SK-N-SH treated with all-trans-retinoic acid at 6 μM for 48 hours (cell line): Measurements from ENCODE around the gene PLAGL1.

Experiments
- CREB5 ChIP-seq: fragments of 250-450 bp; sonication (Bioruptor Pico); IDR thresholded peaks from 2 replicates; pipeline ENCODE4 v1.5.1; 2020; ENCODE audit warnings: low read depth, mild to moderate bottlenecking, moderate library complexity
- CSDC2 ChIP-seq: fragments of 250-450 bp; sonication (Bioruptor Pico); IDR thresholded peaks from 2 replicates; pipeline ENCODE4 v1.5.0; 2020; ENCODE audit warnings: mild to moderate bottlenecking, moderate library complexity
- RARB ChIP-seq: fragments of 250-450 bp; sonication (Bioruptor Pico); IDR thresholded peaks from 2 replicates; pipeline ENCODE4 v1.8.0; 2021; ENCODE audit warnings: mild to moderate bottlenecking, moderate library complexity
- ZFP30 ChIP-seq: fragments of 450-650 bp; formaldehyde crosslinking; IDR thresholded peaks from 2 replicates; pipeline ENCODE4 v1.5.0; 2022; ENCODE audit warnings: mild to moderate bottlenecking, moderate library complexity
- TF ChIP-seq, protein P1 (sequence below): fragments of 250-450 bp; sonication (Bioruptor Pico); IDR thresholded peaks from 2 replicates; pipeline ENCODE4 v1.5.1; 2021; ENCODE audit warnings: mild to moderate bottlenecking, moderate library complexity
- TF ChIP-seq, protein P2 (sequence below): fragments of 250-450 bp; sonication (Bioruptor Pico); IDR thresholded peaks from 2 replicates; pipeline ENCODE4 v1.5.0; 2020; ENCODE audit warnings: mild to moderate bottlenecking, moderate library complexity
- TF ChIP-seq, protein P3 (sequence below): fragments of 250-450 bp; sonication (Bioruptor Pico); IDR thresholded peaks from 2 replicates; pipeline ENCODE4 v1.8.0; 2020; ENCODE audit warnings: mild to moderate bottlenecking, moderate library complexity, borderline replicate concordance

GRCh38 chr6:144023216-144023615 is 15.2 kb upstream of the PLAGL1 start:
- TF ChIP-seq ZFP30 (CRISPR knock-in tag) (no peak), CREB5 (CRISPR knock-in tag) (no peak), CSDC2 (no peak), RARB (CRISPR knock-in tag) (no peak)
- TF ChIP-seq, protein P1, sequence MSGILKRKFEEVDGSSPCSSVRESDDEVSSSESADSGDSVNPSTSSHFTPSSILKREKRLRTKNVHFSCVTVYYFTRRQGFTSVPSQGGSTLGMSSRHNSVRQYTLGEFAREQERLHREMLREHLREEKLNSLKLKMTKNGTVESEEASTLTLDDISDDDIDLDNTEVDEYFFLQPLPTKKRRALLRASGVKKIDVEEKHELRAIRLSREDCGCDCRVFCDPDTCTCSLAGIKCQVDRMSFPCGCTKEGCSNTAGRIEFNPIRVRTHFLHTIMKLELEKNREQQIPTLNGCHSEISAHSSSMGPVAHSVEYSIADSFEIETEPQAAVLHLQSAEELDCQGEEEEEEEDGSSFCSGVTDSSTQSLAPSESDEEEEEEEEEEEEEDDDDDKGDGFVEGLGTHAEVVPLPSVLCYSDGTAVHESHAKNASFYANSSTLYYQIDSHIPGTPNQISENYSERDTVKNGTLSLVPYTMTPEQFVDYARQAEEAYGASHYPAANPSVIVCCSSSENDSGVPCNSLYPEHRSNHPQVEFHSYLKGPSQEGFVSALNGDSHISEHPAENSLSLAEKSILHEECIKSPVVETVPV (CRISPR knock-in tag): no peak
- TF ChIP-seq, protein P2, sequence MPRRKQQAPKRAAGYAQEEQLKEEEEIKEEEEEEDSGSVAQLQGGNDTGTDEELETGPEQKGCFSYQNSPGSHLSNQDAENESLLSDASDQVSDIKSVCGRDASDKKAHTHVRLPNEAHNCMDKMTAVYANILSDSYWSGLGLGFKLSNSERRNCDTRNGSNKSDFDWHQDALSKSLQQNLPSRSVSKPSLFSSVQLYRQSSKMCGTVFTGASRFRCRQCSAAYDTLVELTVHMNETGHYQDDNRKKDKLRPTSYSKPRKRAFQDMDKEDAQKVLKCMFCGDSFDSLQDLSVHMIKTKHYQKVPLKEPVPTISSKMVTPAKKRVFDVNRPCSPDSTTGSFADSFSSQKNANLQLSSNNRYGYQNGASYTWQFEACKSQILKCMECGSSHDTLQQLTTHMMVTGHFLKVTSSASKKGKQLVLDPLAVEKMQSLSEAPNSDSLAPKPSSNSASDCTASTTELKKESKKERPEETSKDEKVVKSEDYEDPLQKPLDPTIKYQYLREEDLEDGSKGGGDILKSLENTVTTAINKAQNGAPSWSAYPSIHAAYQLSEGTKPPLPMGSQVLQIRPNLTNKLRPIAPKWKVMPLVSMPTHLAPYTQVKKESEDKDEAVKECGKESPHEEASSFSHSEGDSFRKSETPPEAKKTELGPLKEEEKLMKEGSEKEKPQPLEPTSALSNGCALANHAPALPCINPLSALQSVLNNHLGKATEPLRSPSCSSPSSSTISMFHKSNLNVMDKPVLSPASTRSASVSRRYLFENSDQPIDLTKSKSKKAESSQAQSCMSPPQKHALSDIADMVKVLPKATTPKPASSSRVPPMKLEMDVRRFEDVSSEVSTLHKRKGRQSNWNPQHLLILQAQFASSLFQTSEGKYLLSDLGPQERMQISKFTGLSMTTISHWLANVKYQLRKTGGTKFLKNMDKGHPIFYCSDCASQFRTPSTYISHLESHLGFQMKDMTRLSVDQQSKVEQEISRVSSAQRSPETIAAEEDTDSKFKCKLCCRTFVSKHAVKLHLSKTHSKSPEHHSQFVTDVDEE (CRISPR knock-in tag): no peak
- TF ChIP-seq, protein P3, sequence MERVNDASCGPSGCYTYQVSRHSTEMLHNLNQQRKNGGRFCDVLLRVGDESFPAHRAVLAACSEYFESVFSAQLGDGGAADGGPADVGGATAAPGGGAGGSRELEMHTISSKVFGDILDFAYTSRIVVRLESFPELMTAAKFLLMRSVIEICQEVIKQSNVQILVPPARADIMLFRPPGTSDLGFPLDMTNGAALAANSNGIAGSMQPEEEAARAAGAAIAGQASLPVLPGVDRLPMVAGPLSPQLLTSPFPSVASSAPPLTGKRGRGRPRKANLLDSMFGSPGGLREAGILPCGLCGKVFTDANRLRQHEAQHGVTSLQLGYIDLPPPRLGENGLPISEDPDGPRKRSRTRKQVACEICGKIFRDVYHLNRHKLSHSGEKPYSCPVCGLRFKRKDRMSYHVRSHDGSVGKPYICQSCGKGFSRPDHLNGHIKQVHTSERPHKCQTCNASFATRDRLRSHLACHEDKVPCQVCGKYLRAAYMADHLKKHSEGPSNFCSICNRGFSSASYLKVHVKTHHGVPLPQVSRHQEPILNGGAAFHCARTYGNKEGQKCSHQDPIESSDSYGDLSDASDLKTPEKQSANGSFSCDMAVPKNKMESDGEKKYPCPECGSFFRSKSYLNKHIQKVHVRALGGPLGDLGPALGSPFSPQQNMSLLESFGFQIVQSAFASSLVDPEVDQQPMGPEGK (CRISPR knock-in tag): no peak
